A673 (cell line): ENCODE measurements around the gene ESR2. TPM values are rescaled to one million over a fixed set of nuclear protein-coding genes. Genes with fewer than 3 reads are reported as not detected.
"Not testable (repeated sequence)": the region's sequence is repeated elsewhere in the genome, so short reads cannot be mapped to it uniquely, and the experiment has no call there.

ENCODE experiments used
- BruUV-seq: library from RNA; stranded (reverse); fragments of 400-500 nt; replicated peaks from 2 replicates; lab custom pipeline; 2021; lab: Mats Ljungman, UMichigan
- CTCF ChIA-PET: fragments of 300-600 bp; sonication (Branson Sonifier 250); formaldehyde crosslinking; loops from one replicate; lab custom pipeline; 2022; ENCODE audit warnings: antibody characterized with exemption; lab: Charles Lee
- POLR2A ChIA-PET: fragments of 300-600 bp; sonication (Branson Sonifier 250); formaldehyde crosslinking; loops from one replicate; lab custom pipeline; 2022; ENCODE audit warnings: antibody characterized with exemption; ENCODE audit not compliant: low non-redundant PET; lab: Charles Lee
- DNase-seq: peaks from one replicate; pipeline ENCODE4 v3.0.0-alpha.2; 2015; ENCODE audit warnings: low spot score
- H3K27ac ChIP-seq: fragments of 200-600 bp; sonication (generic); 2 replicates; pipeline ENCODE4 v1.5.1; 2016; ENCODE audit warnings: mixed run types, low read depth, mild to moderate bottlenecking, mixed read lengths, antibody characterized with exemption, low read length; ENCODE audit not compliant: poor library complexity, severe bottlenecking
- H3K27me3 ChIP-seq: fragments of 200-600 bp; sonication (generic); replicated peaks from 2 replicates; pipeline ENCODE4 v1.6.1; 2017; ENCODE audit warnings: mixed run types, low read depth, mild to moderate bottlenecking, mixed read lengths, antibody characterized with exemption, low read length; ENCODE audit not compliant: insufficient read depth, poor library complexity
- H3K36me3 ChIP-seq: fragments of 200-600 bp; sonication (generic); 2 replicates; pipeline ENCODE4 v1.6.1; 2016; ENCODE audit warnings: mixed run types, mild to moderate bottlenecking, mixed read lengths, antibody characterized with exemption, low read length; ENCODE audit not compliant: insufficient read depth, poor library complexity, severe bottlenecking
- H3K4me1 ChIP-seq: fragments of 200-600 bp; sonication (generic); 2 replicates; pipeline ENCODE4 v1.6.1; 2017; ENCODE audit warnings: mixed run types, mild to moderate bottlenecking, mixed read lengths, antibody characterized with exemption, low read length; ENCODE audit not compliant: insufficient read depth, poor library complexity, severe bottlenecking
- H3K4me3 ChIP-seq: fragments of 200-600 bp; sonication (generic); 2 replicates; pipeline ENCODE4 v1.5.1; 2016; ENCODE audit warnings: low read depth, mixed run types, mild to moderate bottlenecking, mixed read lengths, low read length; ENCODE audit not compliant: poor library complexity, severe bottlenecking
- H3K9me3 ChIP-seq: fragments of 200-600 bp; sonication (generic); 2 replicates; pipeline ENCODE4 v1.6.1; 2016; ENCODE audit warnings: mixed run types, low read depth, mild to moderate bottlenecking, mixed read lengths, antibody characterized with exemption, low read length; ENCODE audit not compliant: poor library complexity, severe bottlenecking
- EZH2 ChIP-seq: fragments of 200-600 bp; sonication (generic); IDR thresholded peaks from 2 replicates; pipeline ENCODE4 v1.6.1; 2017; ENCODE audit warnings: borderline replicate concordance, low read depth, mild to moderate bottlenecking, mixed read lengths, antibody characterized with exemption, low read length; ENCODE audit not compliant: poor library complexity, severe bottlenecking
- intact Hi-C: fragments of 100-400 bp; cut with micrococcal nuclease; formaldehyde crosslinking; loops from one replicate; pipeline ENCODE4 v1.10.0; 2022; ENCODE audit not compliant: unreplicated experiment
- total RNA-seq: library from RNA; stranded (reverse); gene quantifications from 2 replicates; pipeline ENCODE4 v1.2.3, GENCODE V29; 2021
- TF ChIP-seq, protein P1 (sequence below): fragments of 300-800, 200-600 bp; sonication (generic); conservative IDR thresholded peaks from 2 replicates; pipeline ENCODE4 v1.5.1; 2017; ENCODE audit warnings: low read depth, mild to moderate bottlenecking, antibody characterized with exemption, low read length, moderate library complexity, mixed read lengths

ESR2 gene
- total RNA-seq, 1 experiment from 2014 or later = 0.71 TPM

DNA sequence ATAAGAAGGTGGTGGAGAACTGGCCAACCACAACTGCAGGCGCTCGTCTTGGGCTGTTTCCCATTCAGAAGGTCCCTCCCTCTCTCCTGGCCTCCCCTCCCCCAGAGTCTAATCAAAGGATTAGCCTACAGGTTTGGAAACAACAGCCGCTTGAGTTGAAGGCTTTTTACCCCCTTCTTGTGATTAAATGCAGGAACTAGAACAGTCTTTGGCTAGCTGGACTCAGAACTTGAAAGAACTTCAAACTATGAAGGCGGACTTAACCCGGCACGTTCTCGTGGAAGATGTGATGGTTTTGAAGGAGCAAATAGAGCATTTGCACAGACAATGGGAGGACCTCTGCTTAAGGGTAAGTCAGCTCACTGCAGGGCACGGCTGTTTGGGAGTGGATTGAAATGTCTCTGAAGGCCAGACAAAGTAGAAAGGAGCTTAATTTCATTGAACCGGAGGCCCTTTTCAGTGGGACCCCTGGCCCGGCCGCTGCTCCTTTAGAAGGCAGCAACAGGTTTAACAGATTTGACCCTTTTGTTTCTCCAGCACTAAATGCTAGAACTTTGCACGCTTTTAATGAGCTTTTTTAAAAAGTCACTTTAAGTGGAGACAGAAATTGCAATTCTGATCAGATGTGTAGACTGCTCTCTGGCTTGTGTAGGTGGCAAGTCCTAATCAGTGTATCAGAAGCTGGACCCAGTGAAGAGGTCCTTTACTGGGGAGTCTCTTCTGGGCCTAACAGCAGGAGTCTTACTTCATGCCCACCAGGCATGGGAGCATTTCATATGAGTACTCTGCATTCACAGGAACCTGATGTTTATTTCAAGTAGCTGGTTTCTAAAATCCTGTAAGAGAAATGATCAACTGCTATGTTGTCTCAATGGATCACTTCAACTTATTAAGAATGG is 107.7 kb downstream of the ESR2 start:
- peak; percentile 14 for DNase-seq
- ChIA-PET CTCF (no interaction called here), POLR2A (no interaction called here)
- Histone ChIP-seq H3K4me3 (no peak overlapping the region), H3K9me3 (no peaks in the 10 kb centered on the region), H3K27me3 (no peaks in the 10 kb centered on the region), H3K36me3 (no peaks in the 10 kb centered on the region), H3K4me1 (peaks cover 8% of the 10 kb centered on the region), H3K27ac (no peak overlapping the region)
- intact Hi-C loops = no loop called here
- TF ChIP-seq, protein P1, sequence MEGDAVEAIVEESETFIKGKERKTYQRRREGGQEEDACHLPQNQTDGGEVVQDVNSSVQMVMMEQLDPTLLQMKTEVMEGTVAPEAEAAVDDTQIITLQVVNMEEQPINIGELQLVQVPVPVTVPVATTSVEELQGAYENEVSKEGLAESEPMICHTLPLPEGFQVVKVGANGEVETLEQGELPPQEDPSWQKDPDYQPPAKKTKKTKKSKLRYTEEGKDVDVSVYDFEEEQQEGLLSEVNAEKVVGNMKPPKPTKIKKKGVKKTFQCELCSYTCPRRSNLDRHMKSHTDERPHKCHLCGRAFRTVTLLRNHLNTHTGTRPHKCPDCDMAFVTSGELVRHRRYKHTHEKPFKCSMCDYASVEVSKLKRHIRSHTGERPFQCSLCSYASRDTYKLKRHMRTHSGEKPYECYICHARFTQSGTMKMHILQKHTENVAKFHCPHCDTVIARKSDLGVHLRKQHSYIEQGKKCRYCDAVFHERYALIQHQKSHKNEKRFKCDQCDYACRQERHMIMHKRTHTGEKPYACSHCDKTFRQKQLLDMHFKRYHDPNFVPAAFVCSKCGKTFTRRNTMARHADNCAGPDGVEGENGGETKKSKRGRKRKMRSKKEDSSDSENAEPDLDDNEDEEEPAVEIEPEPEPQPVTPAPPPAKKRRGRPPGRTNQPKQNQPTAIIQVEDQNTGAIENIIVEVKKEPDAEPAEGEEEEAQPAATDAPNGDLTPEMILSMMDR = no peak
- no peak for TF ChIP-seq EZH2
- no TSS peak for BruUV-seq

DNA sequence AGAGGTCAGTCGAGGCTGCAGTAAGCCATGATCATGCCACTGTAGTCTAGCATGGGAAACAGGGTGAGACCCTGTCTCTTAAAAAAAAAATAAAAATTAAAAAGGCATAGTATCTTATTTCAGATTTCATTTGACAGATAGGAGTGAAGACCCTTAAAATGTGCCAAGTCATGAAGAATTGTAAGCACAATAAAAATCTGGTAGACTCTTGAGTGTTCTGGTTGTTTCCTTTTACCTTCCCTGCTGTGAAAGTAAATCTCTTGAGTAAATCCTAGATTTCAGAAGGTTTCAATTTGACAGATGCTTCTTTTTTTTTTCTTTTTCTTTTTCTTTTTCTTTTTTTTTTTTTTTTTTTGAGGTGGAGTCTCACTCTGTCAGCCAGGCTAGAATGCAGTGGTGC is 109.0 kb downstream of the ESR2 start:
- no TSS peak for BruUV-seq
- Histone ChIP-seq H3K4me1 (peaks cover 8% of the 10 kb centered on the region), H3K4me3 (no peak overlapping the region), H3K27me3 (no peaks in the 10 kb centered on the region), H3K27ac (no peak overlapping the region), H3K36me3 (no peaks in the 10 kb centered on the region), H3K9me3 (no peaks in the 10 kb centered on the region)
- intact Hi-C loops = no loop called here
- ChIA-PET CTCF (no interaction called here), POLR2A (no interaction called here)
- TF ChIP-seq, protein P1 = no peak
- no peak for TF ChIP-seq EZH2
- peak; percentile 17 for DNase-seq

DNA sequence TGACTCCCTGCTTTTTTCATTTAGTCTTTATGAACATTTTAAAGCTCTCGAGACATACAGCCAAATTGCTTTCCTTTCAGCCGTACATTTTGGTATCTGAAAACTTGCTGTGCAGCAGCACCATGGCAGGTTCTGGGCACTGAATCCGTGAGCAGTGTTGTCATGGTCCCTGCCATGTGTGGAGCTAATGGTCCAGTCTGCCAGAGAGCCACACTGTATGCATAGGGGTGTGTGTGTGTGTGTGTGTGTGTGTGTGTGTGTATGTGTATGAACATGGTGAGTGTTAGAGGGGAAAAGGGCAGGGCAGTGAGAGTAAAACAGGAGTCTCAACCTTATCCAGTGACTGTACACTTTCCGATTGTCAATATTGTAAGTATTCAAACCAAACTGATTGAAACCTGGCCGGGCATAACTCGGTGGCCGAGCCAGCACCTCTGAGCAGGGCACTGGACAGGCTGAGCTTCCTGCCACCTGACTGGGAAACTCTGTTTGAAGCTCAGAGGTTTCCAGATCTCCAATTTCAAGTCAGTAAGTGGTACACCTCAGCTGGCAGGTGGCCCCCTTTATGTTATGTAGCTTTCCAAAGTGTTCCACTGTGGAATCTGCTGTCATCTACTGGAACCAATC is 110.0 kb downstream of the ESR2 start:
- POLR2A ChIA-PET = no interaction called here
- Histone ChIP-seq H3K27me3 (no peaks in the 10 kb centered on the region), H3K4me1 (peaks cover 8% of the 10 kb centered on the region), H3K4me3 (no peak overlapping the region), H3K9me3 (no peaks in the 10 kb centered on the region), H3K27ac (no peak overlapping the region), H3K36me3 (no peaks in the 10 kb centered on the region)
- DNase-seq = no peak
- TF ChIP-seq EZH2 = no peak
- TF ChIP-seq, protein P1 = no peak
- intact Hi-C loops = no loop called here
- BruUV-seq = no TSS peak
- CTCF ChIA-PET = no interaction called here

DNA sequence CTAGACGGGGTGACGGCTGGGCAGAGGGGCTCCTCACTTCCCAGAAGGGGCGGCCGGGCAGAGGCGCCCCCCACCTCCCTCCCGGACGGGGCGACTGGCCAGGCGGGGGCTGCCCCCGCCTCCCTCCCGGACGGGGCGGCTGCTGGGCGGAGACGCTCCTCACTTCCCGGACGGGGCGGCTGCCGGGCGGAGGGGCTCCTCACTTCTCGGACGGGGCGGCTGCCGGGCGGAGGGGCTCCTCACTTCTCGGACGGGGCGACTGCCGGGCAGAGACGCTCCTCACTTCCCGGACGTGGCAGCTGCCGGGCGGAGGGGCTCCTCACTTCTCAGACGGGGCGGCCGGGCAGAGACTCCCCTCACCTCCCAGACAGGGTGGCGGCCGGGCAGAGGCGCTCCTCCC is 111.3 kb downstream of the ESR2 start:
- H3K4me3 ChIP-seq, POLR2A ChIA-PET, H3K4me1 ChIP-seq, CTCF ChIA-PET, H3K27ac ChIP-seq, H3K9me3 ChIP-seq, DNase-seq, H3K36me3 ChIP-seq, H3K27me3 ChIP-seq, BruUV-seq, intact Hi-C loops: not testable (repeated sequence)
